MM.1S (cell line): ENCODE results near the gene VAV2.

ENCODE experiments used
- DNase-seq: peaks from one replicate; pipeline ENCODE4 v3.0.0-alpha.2; 2015
- H2AFZ ChIP-seq: fragments of 300-600 bp; sonication (generic); 2 replicates; pipeline ENCODE4 v1.6.0; 2016; ENCODE audit warnings: antibody characterized with exemption, low read length
- H3F3A ChIP-seq: fragments of 300-600 bp; sonication (generic); 2 replicates; pipeline ENCODE4 v1.6.1; 2016; ENCODE audit warnings: mild to moderate bottlenecking, antibody characterized with exemption, low read length, moderate library complexity, mixed read lengths; ENCODE audit not compliant: insufficient read depth
- H3K27ac ChIP-seq: fragments of 300-600 bp; sonication (generic); 2 replicates; pipeline ENCODE4 v1.5.1; 2016; ENCODE audit warnings: mild to moderate bottlenecking, low read length
- H3K27me3 ChIP-seq: fragments of 300-600 bp; sonication (generic); replicated peaks from 2 replicates; pipeline ENCODE4 v1.6.0; 2016; ENCODE audit warnings: low read length; ENCODE audit not compliant: insufficient read depth
- H3K36me3 ChIP-seq: fragments of 300-600 bp; sonication (generic); replicated peaks from 2 replicates; pipeline ENCODE4 v1.6.1; 2016; ENCODE audit warnings: mild to moderate bottlenecking, low read length, mixed read lengths; ENCODE audit not compliant: insufficient read depth
- H3K4me1 ChIP-seq: fragments of 300-600 bp; sonication (generic); 2 replicates; pipeline ENCODE4 v1.6.1; 2016; ENCODE audit warnings: low read length, mixed read lengths
- H3K4me2 ChIP-seq: fragments of 300-600 bp; sonication (generic); 2 replicates; pipeline ENCODE4 v1.6.0; 2016; ENCODE audit warnings: low read depth, low read length
- H3K4me3 ChIP-seq: fragments of 300-600 bp; sonication (generic); 2 replicates; pipeline ENCODE4 v1.5.1; 2016; ENCODE audit warnings: low read length, mixed read lengths
- H3K79me2 ChIP-seq: fragments of 300-600 bp; sonication (generic); 2 replicates; pipeline ENCODE4 v1.6.1; 2016; ENCODE audit warnings: mixed run types, low read length, mixed read lengths
- H3K9ac ChIP-seq: fragments of 300-600 bp; sonication (generic); 2 replicates; pipeline ENCODE4 v1.6.1; 2016; ENCODE audit warnings: low read length, mixed read lengths
- H3K9me2 ChIP-seq: fragments of 300-600 bp; sonication (generic); replicated peaks from 2 replicates; pipeline ENCODE4 v1.6.1; 2016; ENCODE audit warnings: mild to moderate bottlenecking, low read length, mixed read lengths; ENCODE audit not compliant: insufficient read depth
- H3K9me3 ChIP-seq: fragments of 300-600 bp; sonication (generic); replicated peaks from 2 replicates; pipeline ENCODE4 v1.6.1; 2016; ENCODE audit warnings: mild to moderate bottlenecking, low read length, mixed read lengths; ENCODE audit not compliant: insufficient read depth
- H4K20me1 ChIP-seq: fragments of 300-600 bp; sonication (generic); 2 replicates; pipeline ENCODE4 v1.6.1; 2016; ENCODE audit warnings: mild to moderate bottlenecking, low read length, moderate library complexity, mixed read lengths; ENCODE audit not compliant: insufficient read depth
- CTCF ChIP-seq: fragments of 300-600 bp; sonication (generic); IDR thresholded peaks from 2 replicates; pipeline ENCODE4 v1.5.1; 2016; ENCODE audit warnings: antibody characterized with exemption, low read length, mixed read lengths
- EZH2 ChIP-seq: fragments of 300-600 bp; sonication (generic); optimal IDR thresholded peaks from 2 replicates; pipeline ENCODE3; 2017; ENCODE audit warnings: low read depth, mild to moderate bottlenecking, antibody characterized with exemption, low read length, mixed read lengths
- EZH2phosphoT487 ChIP-seq: fragments of 300-600 bp; sonication (generic); IDR thresholded peaks from 2 replicates; pipeline ENCODE4 v1.6.1; 2018; ENCODE audit warnings: antibody characterized with exemption, low read length

Gene VAV2

GRCh38 chr9:133797406-133798105 lies 194.6 kb downstream of the VAV2 start:
- Histone ChIP-seq H4K20me1 (no peaks in the 10 kb centered on the region), H3K9me3 (no peaks in the 10 kb centered on the region), H3K27ac (no peak overlapping the region), H3K9ac (no peak overlapping the region), H3K79me2 (no peaks in the 10 kb centered on the region), H3K9me2 (no peaks in the 10 kb centered on the region), H3K36me3 (no peaks in the 10 kb centered on the region), H3K4me3 (no peak overlapping the region), H3K4me2 (no peak overlapping the region), H3K27me3 (peaks cover 25% of the 10 kb centered on the region), H3K4me1 (no peaks in the 10 kb centered on the region), H3F3A (no peaks in the 10 kb centered on the region), H2AFZ (no peak overlapping the region)
- TF ChIP-seq EZH2phosphoT487, result no peak
- DNase-seq, result no peak

- Histone ChIP-seq H3K9me3 (no peaks in the 10 kb centered on the region), H3K27me3 (peaks cover 22% of the 10 kb centered on the region), H3F3A (no peaks in the 10 kb centered on the region), H3K9me2 (no peaks in the 10 kb centered on the region), H3K27ac (no peak overlapping the region), H3K4me3 (no peak overlapping the region), H3K79me2 (no peaks in the 10 kb centered on the region), H4K20me1 (no peaks in the 10 kb centered on the region), H3K36me3 (no peaks in the 10 kb centered on the region), H3K4me2 (no peak overlapping the region), H2AFZ (no peak overlapping the region), H3K4me1 (no peaks in the 10 kb centered on the region), H3K9ac (no peak overlapping the region)
- no peak for DNase-seq
- TF ChIP-seq CTCF, result no peak
- TF ChIP-seq EZH2, result no peak
These were observed 195.6 kb downstream of the VAV2 start for GRCh38 chr9:133796562-133796961.

GRCh38 chr9:133795049-133795448 lies 197.1 kb downstream of the VAV2 start:
- no peak overlapping the region for H3K4me2 ChIP-seq
- H2AFZ ChIP-seq, result no peak overlapping the region
- no peaks in the 10 kb centered on the region for H3K36me3 ChIP-seq
- no peaks in the 10 kb centered on the region for H3F3A ChIP-seq
- peaks cover 22% of the 10 kb centered on the region for H3K27me3 ChIP-seq
- no peak overlapping the region for H3K9ac ChIP-seq
- no peaks in the 10 kb centered on the region for H4K20me1 ChIP-seq
- no peaks in the 10 kb centered on the region for H3K79me2 ChIP-seq
- H3K9me3 ChIP-seq, result no peaks in the 10 kb centered on the region
- H3K4me1 ChIP-seq, result no peaks in the 10 kb centered on the region
- H3K9me2 ChIP-seq, result no peaks in the 10 kb centered on the region
- TF ChIP-seq EZH2phosphoT487 (no peak), EZH2 (no peak), CTCF (no peak)
- no peak overlapping the region for H3K4me3 ChIP-seq
- no peak overlapping the region for H3K27ac ChIP-seq
- DNase-seq, result no peak

GRCh38 chr9:133794016-133794760 lies 197.9 kb downstream of the VAV2 start:
- TF ChIP-seq CTCF (no peak), EZH2 (no peak), EZH2phosphoT487 (no peak)
- no peaks in the 10 kb centered on the region for H3K9me2 ChIP-seq
- no peak overlapping the region for H3K9ac ChIP-seq
- no peaks in the 10 kb centered on the region for H3F3A ChIP-seq
- no peaks in the 10 kb centered on the region for H3K4me1 ChIP-seq
- H3K36me3 ChIP-seq, result no peaks in the 10 kb centered on the region
- peaks cover 19% of the 10 kb centered on the region for H3K27me3 ChIP-seq
- no peak overlapping the region for H2AFZ ChIP-seq
- no peak overlapping the region for H3K27ac ChIP-seq
- H3K4me2 ChIP-seq, result no peak overlapping the region
- H3K9me3 ChIP-seq, result no peaks in the 10 kb centered on the region
- H3K4me3 ChIP-seq, result no peak overlapping the region
- no peak for DNase-seq
- H3K79me2 ChIP-seq, result no peaks in the 10 kb centered on the region
- H4K20me1 ChIP-seq, result no peaks in the 10 kb centered on the region
